Kidney (tissue), 14 donors: Measurements from ENCODE around the gene DCAF11. TPM values are rescaled to one million over a fixed set of nuclear protein-coding genes. Genes with fewer than 3 reads are reported as not detected.

Experiments
- DNase-seq, 5 donors: peaks; one replicate each; pipeline ENCODE4 v3.0.0-alpha.2; 2013 to 2020
- FAIRE-seq: peaks from 2 replicates; lab custom pipeline; 2012; peaks lifted over from hg19 to GRCh38; lab: Jason Lieb, UNC
- H3K27ac ChIP-seq, 2 donors: one replicate each; pipeline ENCODE4 v1.7.0; 2013; ENCODE audit warnings: low read depth in 2 of 2, low read length in 2 of 2, inconsistent platforms in 1 of 2
- H3K27me3 ChIP-seq: one replicate; pipeline ENCODE4 v1.7.1; 2013; ENCODE audit warnings: low read length, inconsistent platforms; ENCODE audit not compliant: control insufficient read depth, insufficient read depth
- H3K36me3 ChIP-seq, 3 donors: one replicate each; pipeline versions ENCODE4 v1.7.0 to v1.7.1; 2013; ENCODE audit warnings: low read length in 3 of 3, control low read depth in 1 of 3, inconsistent platforms in 1 of 3; ENCODE audit not compliant: insufficient read depth in 3 of 3, control insufficient read depth in 2 of 3
- H3K4me1 ChIP-seq, 3 donors: one replicate each; pipeline versions ENCODE4 v1.7.0 to v1.7.1; 2013; ENCODE audit warnings: low read length in 3 of 3, inconsistent platforms in 1 of 3, low read depth in 1 of 3; ENCODE audit not compliant: control insufficient read depth in 2 of 3, insufficient read depth in 2 of 3
- H3K4me3 ChIP-seq, 3 donors: one replicate each; pipeline versions ENCODE4 v1.7.0 to v1.8.1; 2013; ENCODE audit warnings: low read length in 3 of 3, control low read depth in 1 of 3, inconsistent platforms in 1 of 3
- H3K9ac ChIP-seq, 3 donors: one replicate each; pipeline versions ENCODE4 v1.7.0 to v1.7.1; 2013; ENCODE audit warnings: low read length in 3 of 3, control low read depth in 1 of 3, inconsistent platforms in 1 of 3
- H3K9me3 ChIP-seq, 3 donors: one replicate each; pipeline versions ENCODE4 v1.7.0 to v1.7.1; 2013; ENCODE audit warnings: low read length in 3 of 3, control low read depth in 1 of 3, inconsistent platforms in 1 of 3; ENCODE audit not compliant: control insufficient read depth in 2 of 3, insufficient read depth in 1 of 3
- CTCF ChIP-seq: IDR thresholded peaks from 3 replicates; pipeline ENCODE4 v1.5.1; 2012; ENCODE audit warnings: mild to moderate bottlenecking, moderate library complexity, borderline replicate concordance; ENCODE audit not compliant: insufficient read depth; ENCODE audit errors: extremely low read depth
- intact Hi-C: fragments of 100-400 bp; cut with DNase I; formaldehyde crosslinking; loops from one replicate; pipeline ENCODE4 v1.11.1; 2022
- polyA plus RNA-seq: library from polyadenylated mRNA; stranded (reverse); fragments of 350-450 nt; fragmentation: Illumina TruSeq; extraction: RNeasy Lipid Tissue Mini Kit (QIAGEN cat#74804); gene quantifications from one replicate; pipeline ENCODE4 v1.2.3, GENCODE V29; 2014; ENCODE audit warnings: low read depth, low replicate concordance; ENCODE audit not compliant: insufficient read depth
- total RNA-seq: library from RNA; stranded (reverse); fragmentation: NEBNext Ultra II Directional; extraction: Animal tissue kit (Norgen Biotek cat#: 25700); gene quantifications from one replicate; pipeline ENCODE4 v1.2.1, GENCODE V29; 2021
- donor health status: control.
- donor health status: control.
- donor health status: control.
- donor health status: control.
- donor health status: control.
- donor health status: DM: yes; HTN: yes; CAD: no.
- donor health status: Normal renal cell carcinoma (clear cell type).

The DCAF11 gene
- total and polyA plus RNA-seq, 2 donors from 2014 or later: 69.4 to 81.1 TPM

- Histone ChIP-seq H3K27me3 (no peaks in the 10 kb centered on the region), H3K9me3 (no peaks in the 10 kb centered on the region), H3K9ac (peak overlapping the region; percentile 33 to 97 (median 81)), H3K27ac (peak overlapping the region; percentile 92 to 95), H3K36me3 (peaks cover 0 to 22% (median 5%) of the 10 kb centered on the region in 3 donors), H3K4me3 (peak overlapping the region; percentile 51 to 82 (median 71)), H3K4me1 (peaks cover 0 to 27% (median 4%) of the 10 kb centered on the region in 3 donors)
- intact Hi-C loops: no loop called here
- TF ChIP-seq CTCF: no peak
- DNase-seq (peak; percentile 54 to 80 (median 66)), FAIRE-seq (no peak)
These were observed 19.7 kb upstream of the DCAF11 start for GRCh38 chr14:24094841-24095270.

- peak overlapping the region in 2 of 3 donors; percentile 5 to 97 for H3K9ac ChIP-seq
- H3K4me1 ChIP-seq: peaks cover 0 to 27% (median 4%) of the 10 kb centered on the region in 3 donors
These were observed 19.1 kb upstream of the DCAF11 start for GRCh38 chr14:24095271-24096068.

GRCh38 chr14:24096545-24097181 is 17.9 kb upstream of the DCAF11 start:
- Histone ChIP-seq H3K4me1 (peaks cover 0 to 27% (median 4%) of the 10 kb centered on the region in 3 donors), H3K9me3 (no peaks in the 10 kb centered on the region), H3K27me3 (no peaks in the 10 kb centered on the region), H3K4me3 (peak overlapping the region in 1 of 3 donors; percentile 28), H3K9ac (no peak overlapping the region), H3K36me3 (peaks cover 0 to 25% (median 9%) of the 10 kb centered on the region in 3 donors), H3K27ac (peak overlapping the region in 1 of 2 donors; percentile 55)
- TF ChIP-seq CTCF: no peak
- intact Hi-C loops: no loop called here
- DNase-seq (peak in 1 of 5 donors; percentile 47), FAIRE-seq (no peak)

More at GRCh38 chr14:24095271-24096068, 19.1 kb upstream of the DCAF11 start:
- FAIRE-seq (no peak), DNase-seq (peak; percentile 79 to 89 (median 82))
- Histone ChIP-seq H3K9me3 (no peaks in the 10 kb centered on the region), H3K36me3 (peaks cover 0 to 22% (median 5%) of the 10 kb centered on the region in 3 donors), H3K27ac (peak overlapping the region; percentile 92 to 95), H3K27me3 (no peaks in the 10 kb centered on the region), H3K4me3 (peak overlapping the region; percentile 51 to 82 (median 71))
- intact Hi-C loops: no loop called here
- TF ChIP-seq CTCF: no peak
